Adrenal gland (tissue), 12 donors: ENCODE results near the gene PRDM12. TPM values are rescaled to one million over a fixed set of nuclear protein-coding genes. Genes with fewer than 3 reads are reported as not detected.

Experiments used
- DNase-seq, 7 donors: peaks; one replicate each; pipeline ENCODE4 v3.0.0-alpha.2; 2019 to 2020
- H3K27ac ChIP-seq, 5 donors: fragments of 200-600 bp; sonication (generic) in 4 of 5; 1 replicate in 3 of 5; 2 replicates in 2 of 5; pipeline versions ENCODE4 v1.5.1 to v1.8.0; 2016 to 2020; ENCODE audit warnings: mild to moderate bottlenecking in 1 of 5
- H3K27me3 ChIP-seq: fragments of 200-600 bp; 2 replicates; pipeline ENCODE4 v1.8.0; 2021
- H3K36me3 ChIP-seq, 2 donors: fragments of 200-600 bp; replicated peaks in 1 of 2; 1 replicate in 1 of 2; 2 replicates in 1 of 2; pipeline versions ENCODE4 v1.5.1 to v1.8.0; 2018 to 2022
- H3K4me1 ChIP-seq, 2 donors: fragments of 200-600 bp; replicated peaks in 1 of 2; 1 replicate in 1 of 2; 2 replicates in 1 of 2; pipeline versions ENCODE4 v1.5.1 to v1.8.0; 2018 to 2021
- H3K4me3 ChIP-seq, 4 donors: fragments of 200-600 bp; sonication (generic) in 3 of 4; one replicate each; pipeline ENCODE4 v1.5.1; 2016 to 2018
- H3K9me3 ChIP-seq, 3 donors: fragments of 200-600 bp; sonication (generic) in 1 of 3; replicated peaks in 1 of 3; 1 replicate in 2 of 3; 2 replicates in 1 of 3; pipeline versions ENCODE4 v1.5.1 to v1.8.0; 2016 to 2021
- CTCF ChIP-seq, 6 experiments: fragments of 450-650 bp in 4 of 6; fragments of 200-600 bp in 2 of 6; sonication (generic) in 1 of 6; IDR thresholded peaks; 1 replicate in 5 of 6; 2 replicates in 1 of 6; pipeline versions ENCODE4 v1.5.1 to v1.8.0; 2016 to 2021; ENCODE audit warnings: antibody characterized with exemption in 6 of 6, mild to moderate bottlenecking in 2 of 6, moderate library complexity in 1 of 6
- POLR2A ChIP-seq, 2 donors: fragments of 450-650 bp; IDR thresholded peaks; one replicate each; pipeline ENCODE4 v1.6.1; 2017; ENCODE audit warnings: antibody characterized with exemption in 2 of 2, mild to moderate bottlenecking in 2 of 2, moderate library complexity in 1 of 2
- WGBS, 4 donors: extraction: QIAGEN DNeasy Blood & Tissue Kit in 2 of 4; methylation state at CpG; one replicate each; pipeline versions ENCODE4 v1.1.5 to v1.1.7; 2013 to 2017; 5-methylcytosine and 5-hydroxymethylcytosine counted together
- intact Hi-C, 2 donors: fragments of 100-400 bp; cut with DNase I; formaldehyde crosslinking; loops; one replicate each; pipeline versions ENCODE4 v1.14.1 to v1.15.0; 2022 to 2023
- polyA plus RNA-seq, 3 donors: library from polyadenylated mRNA; stranded (reverse); fragments of 200-250 nt in 2 of 3; fragments of 350-450 nt in 1 of 3; fragmentation: Illumina TruSeq in 1 of 3; extraction: RNeasy Lipid Tissue Mini Kit (QIAGEN cat#74804) in 1 of 3; gene quantifications; one replicate each; pipeline ENCODE4 v1.2.3, GENCODE V29; 2013 to 2014
- total RNA-seq, 9 donors: library from RNA; depleted of rRNA in 4 of 9; stranded (reverse); fragments of >200 nt in 4 of 9; fragments of 120-200 nt in 1 of 9; fragmentation: NEBNext Ultra II Directional in 1 of 9; extraction: Animal tissue kit (Norgen Biotek cat#: 25700) in 1 of 9; gene quantifications; one replicate each; pipeline versions ENCODE4 v1.1.0 to v1.2.4, GENCODE V29; 2013 to 2023
- donor health status: healthy with polysubstance abuse.
- donor health status: Bipolar disorder and iron deficiency.
- donor health status: DM: yes; HTN: yes; CAD: no.
- donor health status: DM: no; HTN: no; CAD: no.
- donor health status: DM: no; HTN: no; CAD: no.
- donor health status: DM: yes; HTN: yes; CAD: no.

PRDM12 gene
- total and polyA plus RNA-seq, 12 donors, result 0.07 to 0.14 (median 0.08) TPM; not detected in 9

- DNase-seq, result peak; percentile 97 to 99 (median 99)
- Histone ChIP-seq H3K36me3 (no peaks in the 10 kb centered on the region), H3K4me1 (peaks cover 18 to 31% of the 10 kb centered on the region in 2 donors), H3K27me3 (no peaks in the 10 kb centered on the region), H3K9me3 (no peaks in the 10 kb centered on the region), H3K27ac (peak overlapping the region; percentile 94 to 99 (median 96)), H3K4me3 (peak overlapping the region; percentile 47 to 82 (median 78))
- intact Hi-C loops, result loop anchor here in 1 of 2 donors (10.0 kb wide), 1 partner anchor 52 kb away; no protein-coding TSS in a partner anchor
- TF ChIP-seq CTCF (IDR thresholded peaks at IDR 0.05), result no peak
- peak; percentile 61 to 85 for TF ChIP-seq POLR2A (IDR thresholded peaks at IDR 0.05)
- WGBS, 4 donors, result 0 to 1% (median 0%) methylated on average over 6 to 68 of the region's 68 CpGs
Measured at GRCh38 chr9:130712564-130713285, 48.3 kb downstream of the PRDM12 start.

- intact Hi-C loops, result loop anchor here in 1 of 2 donors (10.0 kb wide), 1 partner anchor 51 kb away; no protein-coding TSS in a partner anchor
- no peaks in the 10 kb centered on the region for H3K27me3 ChIP-seq
- peak; percentile 54 to 82 (median 68) for DNase-seq
- peak overlapping the region; percentile 47 to 82 (median 78) for H3K4me3 ChIP-seq
- no peaks in the 10 kb centered on the region for H3K9me3 ChIP-seq
- H3K4me1 ChIP-seq, result peaks cover 18 to 31% of the 10 kb centered on the region in 2 donors
- peak in 1 of 2 donors; percentile 52 for TF ChIP-seq POLR2A (IDR thresholded peaks at IDR 0.05)
- TF ChIP-seq CTCF (IDR thresholded peaks at IDR 0.05), result peak in 1 of 6 experiments; percentile 12
- no peaks in the 10 kb centered on the region for H3K36me3 ChIP-seq
- WGBS, 4 donors, result 0 to 1% (median 1%) methylated on average over 25 to 37 of the region's 37 CpGs
- H3K27ac ChIP-seq, result peak overlapping the region; percentile 94 to 99 (median 96)
Measured at GRCh38 chr9:130713286-130713960, 49.0 kb downstream of the PRDM12 start.

GRCh38 chr9:130714586-130715110 lies 50.3 kb downstream of the PRDM12 start:
- Histone ChIP-seq H3K36me3 (no peaks in the 10 kb centered on the region), H3K4me1 (peaks cover 18 to 31% of the 10 kb centered on the region in 2 donors), H3K9me3 (no peaks in the 10 kb centered on the region), H3K27me3 (no peaks in the 10 kb centered on the region), H3K27ac (peak overlapping the region; percentile 24 to 99 (median 94)), H3K4me3 (peak overlapping the region in 3 of 4 donors; percentile 48 to 82 (median 76))
- intact Hi-C loops, result loop anchor here in 1 of 2 donors (10.0 kb wide), 1 partner anchor 50 kb away; no protein-coding TSS in a partner anchor
- TF ChIP-seq POLR2A (IDR thresholded peaks at IDR 0.05) (no peak), CTCF (IDR thresholded peaks at IDR 0.05) (no peak)
- no peak for DNase-seq
- 16 to 20% (median 17%) methylated on average over 7 of the region's 7 CpGs for WGBS, 4 donors

GRCh38 chr9:130715270-130715669 lies 50.9 kb downstream of the PRDM12 start:
- no peak for DNase-seq
- Histone ChIP-seq H3K4me3 (peak overlapping the region in 3 of 4 donors; percentile 48 to 82 (median 76)), H3K9me3 (no peaks in the 10 kb centered on the region), H3K4me1 (peaks cover 18 to 31% of the 10 kb centered on the region in 2 donors), H3K27ac (peak overlapping the region in 4 of 5 donors; percentile 11 to 99 (median 95)), H3K27me3 (no peaks in the 10 kb centered on the region), H3K36me3 (no peaks in the 10 kb centered on the region)
- 12 to 28% (median 18%) methylated on average over 3 of the region's 3 CpGs for WGBS, 4 donors
- intact Hi-C loops, result loop anchor here in 1 of 2 donors (10.0 kb wide), 1 partner anchor 50 kb away; no protein-coding TSS in a partner anchor
- TF ChIP-seq POLR2A (IDR thresholded peaks at IDR 0.05), result no peak
- no peak for TF ChIP-seq CTCF (IDR thresholded peaks at IDR 0.05)
